ENCODE measurements around the gene GRPEL1.

DNA sequence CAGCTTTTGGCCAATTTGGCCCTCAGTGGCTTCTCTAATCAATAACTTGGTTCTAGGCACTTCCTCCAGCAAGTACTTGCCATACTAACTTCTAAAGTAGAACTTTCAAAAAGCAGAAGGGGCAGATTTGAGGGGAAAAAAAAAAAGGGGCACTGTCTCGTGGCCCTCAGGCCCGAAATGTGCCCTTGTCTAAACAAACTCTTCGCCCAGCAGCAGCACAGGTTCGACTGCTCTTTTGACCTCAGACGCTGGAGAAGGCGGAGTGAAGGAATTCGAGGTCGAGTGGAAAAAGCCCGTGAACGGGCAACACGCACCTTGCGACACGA lies 775 bp downstream of the GRPEL1 start:
- TF ChIP-seq, protein P1, sequence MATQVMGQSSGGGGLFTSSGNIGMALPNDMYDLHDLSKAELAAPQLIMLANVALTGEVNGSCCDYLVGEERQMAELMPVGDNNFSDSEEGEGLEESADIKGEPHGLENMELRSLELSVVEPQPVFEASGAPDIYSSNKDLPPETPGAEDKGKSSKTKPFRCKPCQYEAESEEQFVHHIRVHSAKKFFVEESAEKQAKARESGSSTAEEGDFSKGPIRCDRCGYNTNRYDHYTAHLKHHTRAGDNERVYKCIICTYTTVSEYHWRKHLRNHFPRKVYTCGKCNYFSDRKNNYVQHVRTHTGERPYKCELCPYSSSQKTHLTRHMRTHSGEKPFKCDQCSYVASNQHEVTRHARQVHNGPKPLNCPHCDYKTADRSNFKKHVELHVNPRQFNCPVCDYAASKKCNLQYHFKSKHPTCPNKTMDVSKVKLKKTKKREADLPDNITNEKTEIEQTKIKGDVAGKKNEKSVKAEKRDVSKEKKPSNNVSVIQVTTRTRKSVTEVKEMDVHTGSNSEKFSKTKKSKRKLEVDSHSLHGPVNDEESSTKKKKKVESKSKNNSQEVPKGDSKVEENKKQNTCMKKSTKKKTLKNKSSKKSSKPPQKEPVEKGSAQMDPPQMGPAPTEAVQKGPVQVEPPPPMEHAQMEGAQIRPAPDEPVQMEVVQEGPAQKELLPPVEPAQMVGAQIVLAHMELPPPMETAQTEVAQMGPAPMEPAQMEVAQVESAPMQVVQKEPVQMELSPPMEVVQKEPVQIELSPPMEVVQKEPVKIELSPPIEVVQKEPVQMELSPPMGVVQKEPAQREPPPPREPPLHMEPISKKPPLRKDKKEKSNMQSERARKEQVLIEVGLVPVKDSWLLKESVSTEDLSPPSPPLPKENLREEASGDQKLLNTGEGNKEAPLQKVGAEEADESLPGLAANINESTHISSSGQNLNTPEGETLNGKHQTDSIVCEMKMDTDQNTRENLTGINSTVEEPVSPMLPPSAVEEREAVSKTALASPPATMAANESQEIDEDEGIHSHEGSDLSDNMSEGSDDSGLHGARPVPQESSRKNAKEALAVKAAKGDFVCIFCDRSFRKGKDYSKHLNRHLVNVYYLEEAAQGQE (IDR thresholded peaks at IDR 0.05; ENCODE audit: insufficient replicate concordance, low read depth) = no peak
- TF ChIP-seq, protein P2, sequence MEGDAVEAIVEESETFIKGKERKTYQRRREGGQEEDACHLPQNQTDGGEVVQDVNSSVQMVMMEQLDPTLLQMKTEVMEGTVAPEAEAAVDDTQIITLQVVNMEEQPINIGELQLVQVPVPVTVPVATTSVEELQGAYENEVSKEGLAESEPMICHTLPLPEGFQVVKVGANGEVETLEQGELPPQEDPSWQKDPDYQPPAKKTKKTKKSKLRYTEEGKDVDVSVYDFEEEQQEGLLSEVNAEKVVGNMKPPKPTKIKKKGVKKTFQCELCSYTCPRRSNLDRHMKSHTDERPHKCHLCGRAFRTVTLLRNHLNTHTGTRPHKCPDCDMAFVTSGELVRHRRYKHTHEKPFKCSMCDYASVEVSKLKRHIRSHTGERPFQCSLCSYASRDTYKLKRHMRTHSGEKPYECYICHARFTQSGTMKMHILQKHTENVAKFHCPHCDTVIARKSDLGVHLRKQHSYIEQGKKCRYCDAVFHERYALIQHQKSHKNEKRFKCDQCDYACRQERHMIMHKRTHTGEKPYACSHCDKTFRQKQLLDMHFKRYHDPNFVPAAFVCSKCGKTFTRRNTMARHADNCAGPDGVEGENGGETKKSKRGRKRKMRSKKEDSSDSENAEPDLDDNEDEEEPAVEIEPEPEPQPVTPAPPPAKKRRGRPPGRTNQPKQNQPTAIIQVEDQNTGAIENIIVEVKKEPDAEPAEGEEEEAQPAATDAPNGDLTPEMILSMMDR (IDR thresholded peaks at IDR 0.05; ENCODE audit: insufficient read depth, low read length) = no peak
- no peak for TF ChIP-seq GABPA (IDR thresholded peaks at IDR 0.05; ENCODE audit: low read depth)
- TF ChIP-seq POLR2AphosphoS5 (IDR thresholded peaks at IDR 0.05; ENCODE audit: low read depth) = no peak
- TF ChIP-seq SPI1 (IDR thresholded peaks at IDR 0.05; ENCODE audit: borderline replicate concordance, low read depth) = peak; percentile 61

Data from HL-60 (cell line).